Type B pancreatic cell (in vitro differentiated cells): ENCODE results near the gene ACTR1A. TPM values are rescaled to one million over a fixed set of nuclear protein-coding genes. Genes with fewer than 3 reads are reported as not detected.
"Not testable (repeated sequence)": the region's sequence is repeated elsewhere in the genome, so short reads cannot be mapped to it uniquely, and the experiment has no call there.

Source experiments
- DNase-seq: peaks from one replicate; pipeline ENCODE4 v3.0.0; 2021; ENCODE audit warnings: mixed read lengths; ENCODE audit not compliant: unreplicated experiment; ENCODE audit errors: extremely low spot score
- H3K27ac Mint-ChIP-seq: 2 replicates; pipeline ENCODE4 v1.8.0; 2021; ENCODE audit warnings: mild to moderate bottlenecking, mixed read lengths
- H3K27me3 Mint-ChIP-seq: 2 replicates; pipeline ENCODE4 v1.8.0; 2021; ENCODE audit warnings: mixed read lengths
- H3K36me3 Mint-ChIP-seq: 2 replicates; pipeline ENCODE4 v1.8.0; 2021; ENCODE audit warnings: mixed read lengths
- H3K4me1 Mint-ChIP-seq: one replicate; pipeline ENCODE4 v1.8.0; 2021; ENCODE audit warnings: mixed read lengths; ENCODE audit not compliant: unreplicated experiment
- H3K4me3 Mint-ChIP-seq: 2 replicates; pipeline ENCODE4 v1.8.0; 2021; ENCODE audit warnings: mild to moderate bottlenecking, mixed read lengths
- H3K9me3 Mint-ChIP-seq: 2 replicates; pipeline ENCODE4 v1.8.0; 2021; ENCODE audit warnings: mixed read lengths
- CTCF ChIP-seq: fragments of 200-600 bp; sonication (generic); conservative IDR thresholded peaks from 2 replicates; pipeline ENCODE4 v1.5.0; 2021; ENCODE audit warnings: antibody characterized with exemption, mild to moderate bottlenecking
- total RNA-seq: library from RNA; stranded (reverse); gene quantifications from 2 replicates; pipeline ENCODE4 v1.2.1, GENCODE V29; 2021; ENCODE audit warnings: low replicate concordance

The ACTR1A gene
- total RNA-seq, 1 donor from 2014 or later, result 95.4 TPM

GRCh38 chr10:102537948-102538347 is 35.4 kb upstream of the ACTR1A start:
- Mint-ChIP-seq H3K4me1 (no peaks in the 10 kb centered on the region), H3K27me3 (no peaks in the 10 kb centered on the region), H3K36me3 (peaks cover 9% of the 10 kb centered on the region), H3K9me3 (no peaks in the 10 kb centered on the region), H3K27ac (no peak overlapping the region), H3K4me3 (no peak overlapping the region)
- DNase-seq, result no peak
- no peak for TF ChIP-seq CTCF

- Mint-ChIP-seq H3K4me3 (no peak overlapping the region), H3K36me3 (peaks cover 15% of the 10 kb centered on the region), H3K27ac (no peak overlapping the region), H3K4me1 (no peaks in the 10 kb centered on the region), H3K27me3 (no peaks in the 10 kb centered on the region), H3K9me3 (no peaks in the 10 kb centered on the region)
- no peak for TF ChIP-seq CTCF
- no peak for DNase-seq
Observed at GRCh38 chr10:102537367-102537766, 34.9 kb upstream of the ACTR1A start.

- no peaks in the 10 kb centered on the region for H3K9me3 Mint-ChIP-seq
- H3K36me3 Mint-ChIP-seq, result peaks cover 17% of the 10 kb centered on the region
- no peak for DNase-seq
- TF ChIP-seq CTCF, result no peak
- H3K27me3 Mint-ChIP-seq, result no peaks in the 10 kb centered on the region
- no peak overlapping the region for H3K4me3 Mint-ChIP-seq
- no peaks in the 10 kb centered on the region for H3K4me1 Mint-ChIP-seq
- H3K27ac Mint-ChIP-seq, result no peak overlapping the region
Observed at GRCh38 chr10:102535481-102536147, 33.1 kb upstream of the ACTR1A start.

GRCh38 chr10:102534966-102535365 is 32.5 kb upstream of the ACTR1A start:
- not testable (repeated sequence) for H3K27me3 Mint-ChIP-seq, H3K4me1 Mint-ChIP-seq, H3K27ac Mint-ChIP-seq

GRCh38 chr10:102534333-102534732 is 31.8 kb upstream of the ACTR1A start:
- Mint-ChIP-seq H3K9me3 (no peaks in the 10 kb centered on the region), H3K27me3 (no peaks in the 10 kb centered on the region), H3K27ac (no peak overlapping the region), H3K4me1 (no peaks in the 10 kb centered on the region), H3K36me3 (peaks cover 17% of the 10 kb centered on the region), H3K4me3 (no peak overlapping the region)
- TF ChIP-seq CTCF, result no peak
- no peak for DNase-seq

More at GRCh38 chr10:102534966-102535365, 32.5 kb upstream of the ACTR1A start:
- not testable (repeated sequence) for H3K4me3 Mint-ChIP-seq, H3K9me3 Mint-ChIP-seq, DNase-seq
- peaks cover 17% of the 10 kb centered on the region for H3K36me3 Mint-ChIP-seq

GRCh38 chr10:102527546-102527945 is 25.0 kb upstream of the ACTR1A start:
- Mint-ChIP-seq H3K27ac (no peak overlapping the region), H3K4me3 (no peak overlapping the region), H3K9me3 (no peaks in the 10 kb centered on the region), H3K27me3 (no peaks in the 10 kb centered on the region), H3K4me1 (peaks cover 5% of the 10 kb centered on the region), H3K36me3 (peaks cover 8% of the 10 kb centered on the region)
- no peak for DNase-seq
- TF ChIP-seq CTCF, result no peak
